NCI-H146 treated with DMSO at 0.1 percent for 48 hours (cell line): ENCODE data around the gene ADCY3.
A peak's percentile ranks its signal among the peaks of the same experiment; 100 is the strongest.

Experiments
- DNase-seq: peaks from one replicate; lab custom pipeline; 2025; ENCODE audit not compliant: unreplicated experiment; lab: John Stamatoyannopoulos, UW

The ADCY3 gene

DNA sequence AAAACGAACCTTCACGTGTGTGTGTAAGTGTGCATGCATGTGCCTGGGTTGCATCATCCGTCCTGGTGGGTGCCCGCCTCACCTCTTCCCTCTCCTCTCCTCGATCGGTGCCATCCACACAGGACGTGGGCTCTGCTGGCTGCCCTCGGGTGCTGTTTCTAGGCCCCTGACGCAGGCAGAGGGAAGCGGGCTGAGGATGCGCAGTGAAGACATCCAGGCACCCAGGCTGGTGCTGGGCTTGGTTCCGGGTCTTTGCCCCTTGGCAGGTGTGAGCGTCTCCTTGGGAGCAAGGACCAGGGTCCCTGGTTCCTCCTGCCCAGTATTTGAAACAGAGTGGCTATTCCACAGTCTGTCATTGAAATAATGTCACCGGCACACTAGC lies 6.2 kb upstream of the ADCY3 start:
- DNase-seq, result no peak

DNA sequence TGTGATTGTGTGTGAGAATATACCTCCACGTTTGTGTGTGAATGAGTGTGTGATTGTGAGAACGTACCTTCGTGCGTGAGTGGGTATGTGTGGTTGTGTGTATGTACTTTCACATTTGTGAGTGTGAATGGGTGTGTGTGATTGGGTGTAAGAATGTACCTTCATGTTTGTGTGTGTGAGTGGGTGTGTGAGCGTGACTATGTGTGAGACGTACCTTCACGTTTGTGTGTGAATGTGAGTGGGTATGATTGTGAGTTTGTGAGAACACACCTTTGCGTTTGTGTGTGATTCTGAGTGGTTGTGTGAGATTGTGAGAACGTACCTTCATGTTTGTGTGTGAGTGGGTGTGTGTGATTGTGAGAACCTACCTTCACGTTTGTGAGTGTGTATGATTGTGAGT lies 5.8 kb upstream of the ADCY3 start:
- DNase-seq, result no peak

DNA sequence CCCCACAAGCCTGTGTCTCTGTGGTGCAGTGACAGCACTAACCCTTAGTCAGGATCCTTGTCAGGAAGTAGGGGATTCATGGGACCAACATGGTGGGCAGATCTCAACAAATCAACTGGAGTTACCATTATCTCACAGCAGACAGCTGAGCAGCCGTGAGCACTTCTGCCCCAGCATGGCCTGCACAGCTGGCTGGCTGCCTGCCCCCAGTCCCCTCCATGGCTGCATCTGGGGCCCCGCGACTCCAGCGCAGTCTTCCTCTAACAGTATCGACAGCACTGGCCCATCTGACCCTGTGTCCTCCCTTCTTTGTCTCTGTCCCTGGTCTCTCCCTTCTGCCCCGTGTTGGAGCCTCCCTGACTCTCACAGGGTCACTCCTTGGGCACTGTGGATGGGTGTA lies 4.7 kb upstream of the ADCY3 start:
- no peak for DNase-seq

DNA sequence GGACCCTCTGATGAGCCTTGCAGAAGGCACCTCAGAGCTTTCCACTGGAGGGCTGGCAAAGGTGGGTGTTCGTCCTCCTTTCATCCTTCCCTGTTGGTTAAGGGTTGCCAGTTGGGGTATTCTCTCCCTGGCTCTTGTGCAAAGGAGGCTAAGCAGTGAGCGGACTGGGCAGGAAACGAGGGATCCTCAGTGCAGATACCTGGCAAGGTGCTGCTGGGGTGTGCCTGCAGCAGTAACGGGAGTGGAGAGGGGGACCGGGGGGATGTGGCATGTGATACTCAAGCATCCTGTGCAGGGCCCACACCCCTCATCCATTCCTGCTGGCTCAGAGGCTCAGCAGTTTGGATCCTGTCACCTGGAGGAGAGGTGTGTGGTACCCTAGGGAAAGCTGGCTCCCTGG lies 4.2 kb upstream of the ADCY3 start:
- no peak for DNase-seq

DNA sequence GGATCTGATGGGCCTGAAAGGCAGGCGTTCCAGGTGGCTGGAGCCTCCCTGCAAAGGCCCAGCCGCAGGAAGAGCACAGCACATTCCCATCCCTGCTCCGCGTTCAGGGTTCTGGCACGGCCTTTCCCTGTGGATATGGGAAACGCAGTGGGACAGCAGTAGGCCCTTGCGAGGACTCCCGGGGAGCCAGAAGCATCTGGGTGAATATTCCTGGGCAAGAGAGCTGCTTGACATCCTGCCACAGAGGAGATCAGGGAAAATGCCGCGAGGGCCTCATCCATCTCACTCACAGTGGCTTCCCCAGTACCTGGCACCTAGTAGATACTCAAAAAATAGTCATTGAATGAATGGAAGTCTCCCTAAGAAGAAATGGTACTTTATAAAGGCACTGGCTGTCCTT lies 3.1 kb upstream of the ADCY3 start:
- no peak for DNase-seq

DNA sequence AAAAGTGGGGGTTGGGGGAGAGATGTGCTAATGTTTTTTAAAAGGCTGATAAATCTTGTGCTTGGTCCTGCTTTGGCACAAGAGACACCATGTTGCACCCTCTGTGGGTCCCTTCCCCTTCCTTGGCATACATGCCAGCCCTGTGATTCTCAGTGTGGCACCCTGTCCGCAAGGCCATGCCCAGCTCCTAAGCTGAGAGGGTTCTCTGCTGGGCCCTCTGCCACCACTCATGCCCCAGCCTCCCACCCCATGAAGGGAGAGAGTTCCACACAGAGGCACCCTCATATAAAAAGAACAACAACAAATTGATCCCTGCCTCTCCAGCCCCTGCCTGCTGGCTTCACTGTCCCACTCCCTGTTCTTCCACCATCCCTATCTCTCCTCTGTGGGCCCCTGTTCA lies 2.5 kb upstream of the ADCY3 start:
- DNase-seq, result no peak

DNA sequence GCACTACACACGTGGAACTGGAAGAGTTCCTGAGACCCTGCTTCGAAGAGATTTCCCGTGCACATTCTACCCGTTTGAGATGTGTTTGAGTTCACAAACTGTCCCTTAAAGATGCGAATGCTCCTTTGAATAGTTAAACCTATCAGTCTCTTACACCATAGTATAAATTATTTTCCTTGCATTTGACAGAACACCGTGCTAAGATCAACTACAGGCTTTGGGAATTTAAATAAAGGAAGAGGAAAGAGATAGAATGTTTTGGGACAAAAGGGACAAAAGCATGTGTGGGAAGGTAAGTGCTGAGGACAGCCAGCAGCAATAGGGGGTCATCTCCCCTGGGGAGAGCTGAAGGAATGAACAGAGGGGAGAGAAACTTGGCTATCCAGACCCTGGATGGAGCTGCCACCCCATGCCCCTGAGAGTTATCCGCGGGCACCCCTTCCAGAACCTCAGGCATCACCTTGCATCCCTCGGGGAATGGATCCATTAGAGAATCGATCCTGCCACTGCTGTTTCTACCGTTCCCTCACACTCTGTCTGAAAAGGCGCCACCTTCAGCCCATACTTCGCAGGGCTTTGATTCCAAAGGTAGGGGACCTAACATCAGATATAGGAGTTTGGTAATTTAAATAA lies 888 bp upstream of the ADCY3 start:
- no peak for DNase-seq

DNA sequence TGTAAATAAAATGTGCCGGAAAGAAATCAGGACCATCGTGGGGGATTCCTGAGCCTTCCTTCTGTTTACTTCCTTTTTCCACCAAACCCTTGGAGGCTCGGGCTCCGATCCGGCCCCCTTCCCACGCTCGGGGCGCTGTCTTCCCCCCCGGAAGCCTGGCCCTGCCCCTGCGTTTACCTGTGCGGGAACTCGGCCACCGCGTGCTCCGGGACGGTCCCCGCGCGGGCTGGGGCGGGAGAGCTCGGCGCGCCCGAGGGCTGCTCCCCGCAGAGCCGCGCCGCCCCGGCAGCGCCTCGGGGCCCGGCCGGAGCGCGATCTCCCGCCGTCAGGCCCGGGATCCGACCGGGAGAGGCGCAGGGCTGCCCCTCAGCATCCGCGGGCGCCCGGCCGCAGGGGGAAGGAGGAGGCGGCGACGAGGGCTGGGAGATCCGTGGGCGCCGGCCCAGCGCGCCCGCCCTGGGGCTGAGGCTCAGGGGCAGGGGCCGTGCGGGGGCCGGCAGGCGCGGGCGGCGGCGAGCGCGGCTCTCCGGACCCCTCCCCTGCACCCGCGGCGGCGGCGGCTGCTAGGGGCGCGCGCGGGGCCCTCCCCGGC lies 435 bp downstream of the ADCY3 start:
- DNase-seq, result no peak

DNA sequence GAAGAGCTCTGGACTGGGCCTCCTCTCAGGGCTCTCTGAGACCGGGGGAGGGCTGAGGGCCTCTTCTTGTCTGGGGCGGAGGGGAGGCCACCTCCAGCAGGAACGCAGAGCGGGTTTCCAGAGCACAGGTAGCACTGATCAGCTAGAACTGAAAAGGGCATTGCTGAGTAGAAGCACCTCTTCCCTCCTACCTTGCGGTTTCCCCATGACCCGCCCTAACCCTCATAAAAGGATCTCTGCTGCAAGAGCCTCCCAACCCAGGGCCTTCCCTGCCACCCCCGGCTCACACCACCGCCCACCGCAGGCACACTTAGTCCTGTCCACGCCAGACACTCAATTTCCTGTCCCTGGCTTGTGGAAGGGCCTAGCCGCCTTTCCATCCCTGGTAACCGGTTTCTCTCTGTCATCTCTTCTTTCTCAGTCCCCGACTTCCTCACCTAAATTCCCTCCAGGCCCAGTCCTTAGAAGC lies 966 bp downstream of the ADCY3 start:
- DNase-seq, result peak; percentile 19

DNA sequence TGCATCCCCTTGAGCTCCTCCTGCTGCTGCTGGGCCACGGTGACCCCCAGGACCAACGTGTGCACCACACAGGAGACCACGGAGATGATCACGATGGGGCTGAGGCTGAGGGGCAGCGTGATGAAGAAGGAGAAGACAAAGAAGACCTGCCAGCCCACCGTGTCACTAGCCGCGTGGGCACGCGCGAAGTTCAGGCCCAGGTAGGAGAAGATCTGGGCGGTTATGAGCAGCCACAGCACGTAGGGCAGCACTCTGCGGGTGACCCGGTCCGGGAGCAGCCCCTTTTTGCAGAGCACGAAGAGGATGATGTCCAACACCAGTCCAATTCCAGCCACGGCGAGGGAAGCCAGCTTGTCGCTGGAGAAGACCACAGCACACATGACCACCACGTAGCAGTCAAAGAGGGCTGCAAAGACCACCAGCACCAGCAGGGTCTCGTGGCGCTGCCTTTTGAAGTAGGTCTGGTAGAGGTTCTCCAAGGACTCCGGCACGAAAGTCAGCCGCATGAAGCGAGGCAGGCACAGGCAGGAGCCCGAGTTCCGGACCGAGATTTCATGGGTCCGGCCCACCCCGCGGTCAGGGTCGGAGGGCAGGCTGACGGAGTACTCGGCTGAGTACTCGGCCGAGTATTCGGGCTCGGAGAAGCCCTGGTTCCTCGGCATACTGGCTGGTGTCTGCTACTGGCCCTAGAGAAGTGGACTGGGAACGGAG lies 1.6 kb downstream of the ADCY3 start:
- no peak for DNase-seq

DNA sequence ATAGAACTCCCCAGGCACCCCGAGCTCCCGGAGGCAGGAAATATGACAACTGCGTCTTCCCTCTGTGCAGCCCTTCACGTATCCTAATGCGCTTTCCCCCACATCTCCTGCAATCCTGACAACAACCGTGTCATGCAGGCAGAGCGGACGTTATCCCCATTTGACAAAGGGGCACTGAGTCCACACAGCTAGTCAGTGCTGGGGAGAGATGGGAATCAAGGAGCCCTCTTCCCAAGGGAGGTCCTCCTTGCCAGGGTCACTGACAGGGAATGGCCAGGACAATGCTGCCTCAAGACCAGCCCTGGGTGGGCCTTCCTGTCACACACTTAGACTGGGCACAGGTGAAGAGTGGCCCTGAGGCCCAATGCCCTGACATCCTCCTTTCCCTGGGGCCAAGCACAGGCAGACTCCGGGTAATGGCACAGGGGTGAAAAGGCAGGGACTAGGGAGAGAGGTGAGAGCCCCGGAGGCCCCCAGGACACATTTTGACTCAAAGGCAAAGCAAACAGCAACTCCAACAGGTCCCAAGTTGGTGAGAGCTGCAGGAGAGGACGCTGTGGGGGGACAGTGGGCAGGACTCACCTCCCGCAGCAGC lies 2.2 kb downstream of the ADCY3 start:
- no peak for DNase-seq

DNA sequence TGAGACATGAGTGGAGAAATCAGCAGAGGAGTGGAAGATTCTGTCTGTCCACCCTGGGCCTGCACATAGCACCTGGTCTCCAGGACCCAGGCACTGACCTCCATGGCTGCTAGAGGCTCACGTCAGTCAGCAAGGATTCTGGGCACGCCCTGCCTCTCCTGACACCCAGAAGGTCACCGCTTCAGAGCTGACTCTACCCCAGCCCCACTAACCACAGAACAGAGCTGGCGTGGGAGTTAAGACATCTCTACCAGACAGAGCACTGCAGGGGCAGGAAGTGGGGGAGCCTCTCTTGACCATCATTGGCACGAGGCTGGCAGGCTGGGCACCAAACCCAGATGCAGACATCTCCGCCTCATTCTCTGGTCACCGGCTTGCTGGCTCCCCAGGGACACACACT lies 3.0 kb downstream of the ADCY3 start:
- DNase-seq, result no peak

DNA sequence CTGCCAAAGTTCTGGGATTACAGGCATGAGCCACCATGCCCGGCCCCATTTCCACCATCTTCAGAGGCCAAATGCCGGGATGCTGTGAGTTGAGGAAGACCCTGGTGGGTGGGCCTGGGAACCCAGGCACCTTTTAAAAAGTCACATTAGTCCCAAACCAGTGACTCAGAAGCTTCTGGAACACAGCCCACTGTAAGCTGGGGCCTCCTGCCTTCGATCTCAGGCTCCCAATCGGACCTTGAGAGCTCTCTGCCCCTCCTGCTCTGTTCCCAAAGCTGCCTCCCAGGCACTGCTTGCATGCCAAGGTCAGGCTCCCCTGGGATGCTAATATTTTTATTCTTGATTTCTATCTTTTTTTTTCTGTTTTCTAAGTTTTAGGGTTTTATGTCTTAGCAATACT lies 4.2 kb downstream of the ADCY3 start:
- DNase-seq, result no peak

DNA sequence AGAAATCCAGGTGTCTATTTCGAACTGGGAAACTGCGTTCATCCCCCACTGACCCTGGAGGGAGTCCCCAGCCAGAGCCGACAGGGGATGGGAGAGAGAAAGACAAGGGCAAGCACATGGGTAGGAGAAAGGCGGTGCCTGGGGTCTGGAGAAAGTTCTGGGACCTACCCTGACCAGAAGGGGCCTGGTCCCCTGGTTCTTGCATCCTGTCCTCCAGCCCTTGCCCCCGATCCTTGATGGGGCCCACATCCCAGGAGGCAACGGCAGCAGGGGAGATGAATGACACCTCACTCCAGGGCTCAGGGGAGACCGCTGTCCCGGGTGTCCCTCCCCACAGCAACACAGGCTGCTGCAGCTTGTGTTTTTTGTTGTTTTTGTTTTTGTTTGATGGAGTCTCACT lies 4.9 kb downstream of the ADCY3 start:
- DNase-seq, result no peak

DNA sequence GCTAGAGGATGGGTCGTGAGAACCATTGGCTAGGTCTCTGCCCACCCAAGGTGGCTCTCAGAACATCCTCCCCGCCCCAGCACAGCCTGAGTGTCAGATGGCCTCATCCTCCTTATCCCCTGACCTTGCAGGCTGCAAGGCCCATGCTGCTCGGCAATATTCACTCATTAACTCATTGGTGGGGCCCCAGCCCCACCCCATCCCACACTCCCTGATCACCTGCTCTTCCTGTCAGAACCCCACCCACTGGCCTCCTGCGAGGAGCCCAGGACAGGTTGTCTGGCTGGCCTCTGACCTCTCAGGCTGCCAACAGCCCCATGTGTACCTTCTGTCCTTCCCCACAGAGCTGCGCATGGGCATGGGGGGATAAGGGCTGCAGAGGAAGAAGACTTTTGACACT lies 5.3 kb downstream of the ADCY3 start:
- no peak for DNase-seq

DNA sequence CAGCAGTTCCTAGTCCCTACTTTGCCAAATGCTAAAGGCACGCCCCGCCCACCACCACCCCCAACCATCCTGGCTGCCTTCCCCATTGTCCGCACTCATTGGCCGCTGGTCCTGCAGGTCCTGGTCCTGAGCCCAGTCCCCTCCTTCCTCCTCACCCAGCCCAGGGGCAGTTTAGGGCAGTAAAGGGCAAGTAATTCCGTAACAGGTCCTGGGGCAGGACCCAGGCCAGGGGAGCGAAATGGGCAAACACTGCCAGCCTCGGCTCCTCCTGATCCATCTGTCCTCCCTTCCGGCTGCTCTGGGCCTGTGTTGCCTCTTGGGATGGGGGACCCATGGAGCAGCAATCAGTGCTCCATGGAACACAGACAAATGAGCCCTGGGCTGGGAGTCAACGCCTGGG lies 6.1 kb downstream of the ADCY3 start:
- DNase-seq, result no peak

DNA sequence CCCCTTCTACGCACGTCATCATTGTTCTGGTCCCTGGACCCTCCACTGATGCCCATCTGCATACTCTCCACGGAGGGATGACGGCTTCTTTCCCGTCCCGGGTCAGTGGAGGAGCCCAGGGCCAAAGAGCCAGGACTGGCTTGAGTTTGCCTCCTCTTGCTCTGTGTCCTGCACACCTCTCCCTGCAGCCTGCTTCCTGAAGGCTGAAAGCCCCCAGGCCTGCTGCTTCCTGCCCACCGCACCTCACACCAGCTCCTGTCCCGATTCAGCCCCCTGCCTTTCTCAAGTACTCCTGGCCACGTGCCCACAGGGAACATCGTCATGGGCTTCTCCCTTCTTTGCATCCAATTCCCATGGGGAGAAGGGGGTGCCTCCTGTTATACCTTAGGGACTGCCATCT lies 7.1 kb downstream of the ADCY3 start:
- no peak for DNase-seq

DNA sequence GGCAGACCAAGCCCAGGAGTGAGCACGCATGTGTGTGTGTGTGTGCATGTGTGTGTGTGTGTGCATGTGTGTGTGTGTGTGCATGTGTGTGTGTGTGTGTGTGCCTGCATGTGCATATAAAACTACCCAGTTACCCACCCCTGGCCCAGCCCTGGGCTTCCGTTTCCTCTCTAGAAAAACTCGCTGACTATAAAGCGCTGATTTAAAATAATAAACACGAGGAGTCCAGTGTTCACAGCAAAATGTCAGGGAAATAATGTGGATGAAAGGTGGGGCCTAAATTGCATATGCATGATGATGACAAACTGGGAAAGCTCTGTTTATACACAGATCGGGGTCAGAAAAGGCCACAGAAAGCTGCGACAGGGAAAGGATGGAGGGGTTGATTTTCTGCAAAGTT lies 7.5 kb downstream of the ADCY3 start:
- no peak for DNase-seq

DNA sequence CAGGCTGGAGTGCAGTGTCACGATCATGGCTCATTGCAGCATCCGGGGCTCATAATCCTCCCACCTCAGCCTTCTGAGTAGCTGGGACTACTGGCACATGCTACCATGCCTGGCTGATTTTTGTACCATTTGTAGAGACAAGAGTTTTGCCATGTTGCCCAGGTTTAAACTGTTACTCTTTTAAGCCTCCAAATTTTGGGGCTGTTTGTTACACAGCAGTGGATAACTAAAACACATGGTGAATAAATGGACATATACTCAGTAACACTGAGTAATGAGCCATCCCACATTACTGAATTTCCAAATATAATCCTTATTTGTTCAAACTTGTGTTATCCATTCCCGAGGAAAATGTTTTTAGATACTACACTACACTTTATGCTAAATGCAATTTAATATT lies 9.8 kb downstream of the ADCY3 start:
- no peak for DNase-seq

DNA sequence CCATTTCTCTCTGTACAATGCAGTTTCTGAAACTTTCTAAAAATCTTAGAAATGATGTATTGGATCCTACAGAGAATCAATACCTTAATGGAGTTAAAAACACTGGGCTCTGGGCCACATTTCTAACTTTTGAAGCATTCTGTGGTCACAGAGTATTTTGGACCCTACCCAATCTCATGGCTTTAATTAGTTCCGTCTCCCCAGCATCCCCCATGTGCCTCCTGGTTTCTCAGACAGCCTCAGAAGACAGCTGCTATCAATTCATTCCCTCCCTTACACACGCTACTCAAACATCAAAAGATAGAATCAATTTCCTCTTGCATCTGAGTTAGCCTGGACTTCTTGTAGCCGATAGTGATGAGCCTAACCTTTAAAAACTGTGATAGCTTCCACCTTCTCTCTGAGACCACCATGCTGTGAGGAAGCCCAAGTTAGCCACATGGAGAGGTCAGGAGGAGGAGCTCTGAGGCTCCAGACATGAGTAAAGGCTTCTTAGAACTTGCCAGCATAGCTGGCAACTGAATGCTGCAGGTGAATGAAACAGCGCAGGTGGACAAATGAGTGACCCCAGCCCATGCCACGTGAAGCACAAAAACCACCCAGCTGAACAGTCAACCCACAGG lies 10.4 kb downstream of the ADCY3 start:
- DNase-seq, result no peak

DNA sequence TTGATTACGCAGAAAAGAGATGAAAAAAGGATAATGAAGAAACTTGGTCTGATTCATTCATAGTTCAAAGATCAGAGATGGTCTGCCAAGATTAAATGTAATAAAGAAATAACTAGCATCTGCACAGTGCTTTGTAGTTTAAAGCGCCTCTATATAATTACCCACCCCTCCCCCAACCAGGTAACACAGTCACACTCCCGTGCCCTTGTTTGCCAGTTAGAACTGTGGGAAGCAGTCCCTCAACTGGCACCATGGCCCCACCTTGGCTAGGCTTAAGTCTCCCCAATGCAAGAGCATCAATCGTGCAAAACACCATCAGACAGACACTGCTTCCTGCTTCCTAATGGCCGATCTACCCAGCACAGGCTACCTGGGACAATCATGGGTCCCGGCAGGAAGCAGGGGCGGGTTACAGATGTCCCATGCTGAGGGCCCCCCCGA lies 11.6 kb downstream of the ADCY3 start:
- no peak for DNase-seq

DNA sequence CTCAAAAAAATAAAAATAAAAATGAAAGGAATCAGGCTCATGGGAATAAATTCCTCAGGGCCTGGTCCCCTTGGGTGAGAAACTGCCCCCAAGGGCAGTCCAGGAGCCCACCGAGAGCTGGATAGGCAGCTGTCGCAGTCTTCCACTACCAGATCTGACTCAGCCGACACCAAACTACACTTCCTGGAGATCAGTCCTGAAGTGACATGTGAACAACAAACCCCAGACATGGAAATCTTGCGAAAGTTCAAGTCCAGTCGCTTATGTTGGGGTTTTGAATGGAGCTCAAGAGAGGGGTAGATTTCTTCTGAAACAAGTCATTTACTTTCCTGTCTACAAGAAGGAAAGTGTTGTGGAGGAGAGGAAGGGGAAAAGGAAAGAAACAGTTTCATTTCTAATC lies 12.9 kb downstream of the ADCY3 start:
- no peak for DNase-seq
